Measurements from ENCODE around the gene ADAM10. TPM values are rescaled to one million over a fixed set of nuclear protein-coding genes. Genes with fewer than 3 reads are reported as not detected.

Gene ADAM10
- total RNA-seq, 2 experiments from 2014 or later: 61.9 to 103 TPM

DNA sequence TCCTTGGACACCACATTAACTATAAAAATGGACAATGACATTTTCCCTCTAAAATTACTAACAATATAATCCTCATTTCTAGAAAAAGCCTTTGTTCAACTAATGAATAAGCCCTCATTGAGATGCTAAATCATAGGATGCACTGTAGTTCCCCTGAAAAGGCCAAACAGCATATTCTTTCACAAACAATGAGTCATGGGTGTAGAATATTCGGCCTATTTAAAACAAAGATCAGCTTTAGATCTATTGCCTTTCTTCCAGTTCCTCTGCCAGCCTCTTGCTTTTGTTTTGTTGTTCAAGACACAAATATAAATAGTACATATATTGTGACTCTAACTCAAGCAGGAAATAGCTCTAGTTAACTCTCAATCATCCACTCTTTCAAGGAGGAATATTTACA, 82.5 kb downstream of the ADAM10 start:
- no peak overlapping the region for H2AFZ ChIP-seq (ENCODE audit: low read length)
- H3K36me3 ChIP-seq (ENCODE audit: insufficient read depth, low read length): peaks cover 20% of the 10 kb centered on the region; the same call in 1 of the 2 replicates
- H3K4me2 ChIP-seq (ENCODE audit: low read length): no peak overlapping the region
- no peaks in the 10 kb centered on the region for H3K79me2 ChIP-seq (ENCODE audit: insufficient read depth, low read depth, low read length)
- intact Hi-C loops (cut with micrococcal nuclease; ENCODE audit: unreplicated experiment): no loop called here
- H3K27ac ChIP-seq (ENCODE audit: low read depth, low read length, poor library complexity, severe bottlenecking): no peak overlapping the region
- no peak for DNase-seq (ENCODE audit: low spot score)
- TF ChIP-seq, protein P1, sequence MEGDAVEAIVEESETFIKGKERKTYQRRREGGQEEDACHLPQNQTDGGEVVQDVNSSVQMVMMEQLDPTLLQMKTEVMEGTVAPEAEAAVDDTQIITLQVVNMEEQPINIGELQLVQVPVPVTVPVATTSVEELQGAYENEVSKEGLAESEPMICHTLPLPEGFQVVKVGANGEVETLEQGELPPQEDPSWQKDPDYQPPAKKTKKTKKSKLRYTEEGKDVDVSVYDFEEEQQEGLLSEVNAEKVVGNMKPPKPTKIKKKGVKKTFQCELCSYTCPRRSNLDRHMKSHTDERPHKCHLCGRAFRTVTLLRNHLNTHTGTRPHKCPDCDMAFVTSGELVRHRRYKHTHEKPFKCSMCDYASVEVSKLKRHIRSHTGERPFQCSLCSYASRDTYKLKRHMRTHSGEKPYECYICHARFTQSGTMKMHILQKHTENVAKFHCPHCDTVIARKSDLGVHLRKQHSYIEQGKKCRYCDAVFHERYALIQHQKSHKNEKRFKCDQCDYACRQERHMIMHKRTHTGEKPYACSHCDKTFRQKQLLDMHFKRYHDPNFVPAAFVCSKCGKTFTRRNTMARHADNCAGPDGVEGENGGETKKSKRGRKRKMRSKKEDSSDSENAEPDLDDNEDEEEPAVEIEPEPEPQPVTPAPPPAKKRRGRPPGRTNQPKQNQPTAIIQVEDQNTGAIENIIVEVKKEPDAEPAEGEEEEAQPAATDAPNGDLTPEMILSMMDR (conservative IDR thresholded peaks at IDR 0.05; ENCODE audit: low read length): no peak
- no peak for TF ChIP-seq EZH2phosphoT487 (IDR thresholded peaks at IDR 0.05; ENCODE audit: borderline replicate concordance, low read depth, low read length)
- ChIA-PET POLR2A (no interaction called here), CTCF (ENCODE audit: unreplicated experiment) (no interaction called here)
- H3K4me1 ChIP-seq (ENCODE audit: insufficient read depth, low read length, poor library complexity, severe bottlenecking): no peaks in the 10 kb centered on the region
- no peaks in the 10 kb centered on the region for H4K20me1 ChIP-seq (ENCODE audit: insufficient read depth, low read length)
- no peaks in the 10 kb centered on the region for H3K9me3 ChIP-seq (ENCODE audit: low read length)
- BruUV-seq (replicated peaks): no TSS peak
- H3K9me2 ChIP-seq (ENCODE audit: insufficient read depth, low read length): no peaks in the 10 kb centered on the region
- no peak overlapping the region for H3K4me3 ChIP-seq (ENCODE audit: low read depth, low read length, poor library complexity, severe bottlenecking)

DNA sequence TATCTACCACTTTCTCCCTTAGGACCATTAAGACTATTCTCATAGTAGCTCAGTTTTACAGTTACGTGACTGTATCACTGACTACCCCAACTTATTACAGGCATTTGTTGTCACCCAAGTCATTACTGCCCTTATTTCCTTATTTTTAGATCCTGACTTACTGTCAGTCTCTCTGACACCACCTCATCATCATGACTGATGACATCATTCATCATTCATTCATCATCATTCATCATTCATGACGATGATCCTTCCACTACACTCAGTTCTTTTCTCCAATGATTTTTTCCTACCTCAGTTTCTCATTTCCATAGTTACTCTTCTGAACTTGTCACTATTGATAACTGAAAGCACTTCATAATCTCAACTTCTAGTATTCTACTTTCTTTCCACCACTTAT, 83.8 kb downstream of the ADAM10 start:
- H2AFZ ChIP-seq (ENCODE audit: low read length): no peak overlapping the region
- no peaks in the 10 kb centered on the region for H3K4me1 ChIP-seq (ENCODE audit: insufficient read depth, low read length, poor library complexity, severe bottlenecking)
- H3K9me2 ChIP-seq (ENCODE audit: insufficient read depth, low read length): no peaks in the 10 kb centered on the region
- ChIA-PET CTCF (ENCODE audit: unreplicated experiment) (no interaction called here), POLR2A (no interaction called here)
- TF ChIP-seq EZH2phosphoT487 (IDR thresholded peaks at IDR 0.05; ENCODE audit: borderline replicate concordance, low read depth, low read length): no peak
- TF ChIP-seq, protein P1 (conservative IDR thresholded peaks at IDR 0.05; ENCODE audit: low read length): no peak
- no peak overlapping the region for H3K4me3 ChIP-seq (ENCODE audit: low read depth, low read length, poor library complexity, severe bottlenecking)
- H3K4me2 ChIP-seq (ENCODE audit: low read length): no peak overlapping the region
- H3K27ac ChIP-seq (ENCODE audit: low read depth, low read length, poor library complexity, severe bottlenecking): no peak overlapping the region
- no peaks in the 10 kb centered on the region for H4K20me1 ChIP-seq (ENCODE audit: insufficient read depth, low read length)
- peaks cover 28% of the 10 kb centered on the region for H3K36me3 ChIP-seq (ENCODE audit: insufficient read depth, low read length)
- intact Hi-C loops (cut with micrococcal nuclease; ENCODE audit: unreplicated experiment): no loop called here
- no TSS peak for BruUV-seq (replicated peaks)
- H3K79me2 ChIP-seq (ENCODE audit: insufficient read depth, low read depth, low read length): no peaks in the 10 kb centered on the region
- DNase-seq (ENCODE audit: low spot score): no peak
- H3K9me3 ChIP-seq (ENCODE audit: low read length): no peaks in the 10 kb centered on the region

DNA sequence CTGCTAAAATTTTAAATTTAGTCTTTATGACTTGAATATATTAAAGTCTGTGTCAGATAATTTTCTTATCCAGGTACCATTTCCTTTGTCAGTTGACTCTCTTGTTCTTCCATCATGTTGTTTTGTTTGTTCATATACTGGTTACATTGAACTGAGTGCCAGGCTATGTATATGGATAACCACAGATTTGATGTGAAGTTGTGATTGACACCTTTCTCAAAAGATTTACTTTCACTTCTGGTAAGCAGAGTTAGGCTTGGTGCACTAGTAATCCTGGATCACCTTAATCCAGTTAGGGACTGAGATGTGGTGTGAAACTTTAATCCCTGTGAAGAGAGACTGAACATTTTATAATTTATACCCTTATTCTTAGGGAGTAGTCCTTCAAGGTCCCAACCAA, 99.4 kb downstream of the ADAM10 start:
- intact Hi-C loops (cut with micrococcal nuclease; ENCODE audit: unreplicated experiment): no loop called here
- DNase-seq (ENCODE audit: low spot score): no peak
- Histone ChIP-seq H3K79me2 (ENCODE audit: insufficient read depth, low read depth, low read length) (no peaks in the 10 kb centered on the region), H3K9me3 (ENCODE audit: low read length) (no peaks in the 10 kb centered on the region), H3K4me2 (ENCODE audit: low read length) (no peak overlapping the region), H3K4me1 (ENCODE audit: insufficient read depth, low read length, poor library complexity, severe bottlenecking) (no peaks in the 10 kb centered on the region), H2AFZ (ENCODE audit: low read length) (no peak overlapping the region), H4K20me1 (ENCODE audit: insufficient read depth, low read length) (no peaks in the 10 kb centered on the region), H3K9me2 (ENCODE audit: insufficient read depth, low read length) (no peaks in the 10 kb centered on the region), H3K27ac (ENCODE audit: low read depth, low read length, poor library complexity, severe bottlenecking) (no peak overlapping the region), H3K36me3 (ENCODE audit: insufficient read depth, low read length) (peaks cover 15% of the 10 kb centered on the region), H3K4me3 (ENCODE audit: low read depth, low read length, poor library complexity, severe bottlenecking) (no peak overlapping the region)
- no TSS peak for BruUV-seq (replicated peaks)
- no peak for TF ChIP-seq EZH2phosphoT487 (IDR thresholded peaks at IDR 0.05; ENCODE audit: borderline replicate concordance, low read depth, low read length)
- TF ChIP-seq, protein P1 (conservative IDR thresholded peaks at IDR 0.05; ENCODE audit: low read length): no peak
- ChIA-PET CTCF (ENCODE audit: unreplicated experiment) (no interaction called here), POLR2A (interaction anchor here (1.6 kb wide), 1 partner anchor 11 kb away, joined by 3 read pairs; no protein-coding TSS in a partner anchor)
